ENCODE measurements around the gene TAOK2.
"Not testable (repeated sequence)": the region's sequence is repeated elsewhere in the genome, so short reads cannot be mapped to it uniquely, and the experiment has no call there.

GRCh38 chr16:30017937-30018336, 44.3 kb downstream of the TAOK2 start:
- TF ChIP-seq EZH2phosphoT487 (IDR thresholded peaks at IDR 0.05; ENCODE audit: insufficient read depth, low read depth); EZH2 (IDR thresholded peaks at IDR 0.05; ENCODE audit: insufficient read depth, poor library complexity, severe bottlenecking): not testable (repeated sequence)

Measured in GM23248 (cell line).